Measurements from ENCODE around the gene TCERG1L.
"Not testable (repeated sequence)": the region's sequence is repeated elsewhere in the genome, so short reads cannot be mapped to it uniquely, and the experiment has no call there.

Gene TCERG1L

GRCh38 chr10:131158695-131159094, 152.8 kb downstream of the TCERG1L start:
- no peak for DNase-seq

- no peak for DNase-seq
Measured at GRCh38 chr10:131157899-131158298, 153.6 kb downstream of the TCERG1L start.

- no peak for DNase-seq
Measured at GRCh38 chr10:131155876-131156230, 155.7 kb downstream of the TCERG1L start.

- DNase-seq: no peak
Measured at GRCh38 chr10:131155218-131155875, 156.2 kb downstream of the TCERG1L start.

GRCh38 chr10:131154306-131155025, 157.1 kb downstream of the TCERG1L start:
- DNase-seq: no peak

GRCh38 chr10:131152456-131152855, 159.1 kb downstream of the TCERG1L start:
- not testable (repeated sequence) for DNase-seq

- no peak for DNase-seq
Measured at GRCh38 chr10:131150126-131150525, 161.4 kb downstream of the TCERG1L start.

- no peak for DNase-seq
Measured at GRCh38 chr10:131149586-131149985, 161.9 kb downstream of the TCERG1L start.

- no peak for DNase-seq
Measured at GRCh38 chr10:131149111-131149510, 162.4 kb downstream of the TCERG1L start.

- no peak for DNase-seq
Measured at GRCh38 chr10:131148270-131148669, 163.3 kb downstream of the TCERG1L start.

- no peak for DNase-seq
Measured at GRCh38 chr10:131147301-131147975, 164.1 kb downstream of the TCERG1L start.

- DNase-seq: no peak
Measured at GRCh38 chr10:131146790-131147189, 164.7 kb downstream of the TCERG1L start.

- no peak for DNase-seq
Measured at GRCh38 chr10:131145756-131146155, 165.8 kb downstream of the TCERG1L start.

- no peak for DNase-seq
Measured at GRCh38 chr10:131144711-131145375, 166.7 kb downstream of the TCERG1L start.

- no peak for DNase-seq
Measured at GRCh38 chr10:131144196-131144595, 167.3 kb downstream of the TCERG1L start.

GRCh38 chr10:131143425-131144165, 167.9 kb downstream of the TCERG1L start:
- DNase-seq: no peak

GRCh38 chr10:131142517-131143380, 168.8 kb downstream of the TCERG1L start:
- DNase-seq: no peak

GRCh38 chr10:131141645-131142516, 169.6 kb downstream of the TCERG1L start:
- DNase-seq: no peak

- no peak for DNase-seq
Measured at GRCh38 chr10:131141207-131141606, 170.3 kb downstream of the TCERG1L start.

GRCh38 chr10:131140606-131141005, 170.9 kb downstream of the TCERG1L start:
- no peak for DNase-seq

GRCh38 chr10:131137223-131137622, 174.3 kb downstream of the TCERG1L start:
- DNase-seq: no peak

Measured in stimulated activated naive CD4-positive, alpha-beta T cell (primary cell).